Endothelial cell of umbilical vein (primary cell): ENCODE results near the gene ITPR2. TPM values are rescaled to one million over a fixed set of nuclear protein-coding genes. Genes with fewer than 3 reads are reported as not detected.

Source experiments
- BruUV-seq: library from RNA; stranded (reverse); fragments of 400-500 nt; replicated peaks from 2 replicates; lab custom pipeline; 2021; lab: Mats Ljungman, UMichigan
- CTCF ChIA-PET: fragments of 300-600, 350-600 bp; sonication (Branson Sonifier 250); formaldehyde crosslinking; loops from one replicate; lab custom pipeline; 2021; ENCODE audit warnings: antibody characterized with exemption, inconsistent platforms; lab: Charles Lee
- POLR2A ChIA-PET: fragments of 300-600, 350-600 bp; sonication (Branson Sonifier 250); formaldehyde crosslinking; loops from one replicate; lab custom pipeline; 2021; ENCODE audit warnings: antibody characterized with exemption, inconsistent platforms; lab: Charles Lee
- DNase-seq: peaks from one replicate; pipeline ENCODE4 v3.0.0-alpha.2; 2011; ENCODE audit warnings: low read depth, low spot score
- FAIRE-seq: peaks from 2 replicates; lab custom pipeline; 2011; peaks lifted over from hg19 to GRCh38; lab: Jason Lieb, UNC
- H2AFZ ChIP-seq: 2 replicates; pipeline ENCODE4 v1.6.0; 2012; ENCODE audit warnings: low read depth, low read length, control low read depth, inconsistent platforms
- H3K27ac ChIP-seq: 2 replicates; pipeline ENCODE4 v1.5.1; 2011; ENCODE audit warnings: low read depth, mild to moderate bottlenecking, control low read depth, low read length, moderate library complexity; ENCODE audit not compliant: insufficient read depth
- H3K27me3 ChIP-seq, 2 experiments: 2 replicates each; pipeline versions ENCODE4 v1.6.0 to v1.6.1; 2011; ENCODE audit warnings: low read length in 2 of 2, mixed read lengths in 1 of 2; ENCODE audit not compliant: control insufficient read depth in 2 of 2, insufficient read depth in 2 of 2
- H3K36me3 ChIP-seq, 2 experiments: 2 replicates in 1 of 2; 3 replicates in 1 of 2; pipeline ENCODE4 v1.5.1; 2011; ENCODE audit warnings: low read length in 2 of 2, mild to moderate bottlenecking in 1 of 2, moderate library complexity in 1 of 2; ENCODE audit not compliant: control insufficient read depth in 2 of 2, insufficient read depth in 2 of 2; ENCODE audit errors: extremely low read depth in 1 of 2
- H3K4me1 ChIP-seq: 3 replicates; pipeline ENCODE4 v1.5.1; 2011; ENCODE audit warnings: mild to moderate bottlenecking, low read length; ENCODE audit not compliant: control insufficient read depth, insufficient read depth; ENCODE audit errors: extremely low read depth
- H3K4me2 ChIP-seq: 2 replicates; pipeline ENCODE4 v1.6.1; 2011; ENCODE audit warnings: low read length, control low read depth, mixed read lengths; ENCODE audit not compliant: insufficient read depth
- H3K4me3 ChIP-seq, 3 experiments: fragments of 200-600 bp in 1 of 3; sonication (generic), shearing (Covaris generic) in 1 of 3; replicated peaks in 1 of 3; 2 replicates each; pipeline ENCODE4 v1.5.1; 2011 to 2016; ENCODE audit warnings: control low read depth in 3 of 3, low read length in 3 of 3, mild to moderate bottlenecking in 2 of 3, inconsistent platforms in 1 of 3, low read depth in 1 of 3, moderate library complexity in 1 of 3; ENCODE audit not compliant: insufficient read depth in 1 of 3
- H3K79me2 ChIP-seq: 2 replicates; pipeline ENCODE4 v1.6.0; 2012; ENCODE audit warnings: low read length, inconsistent platforms; ENCODE audit not compliant: control insufficient read depth, insufficient read depth
- H3K9ac ChIP-seq: replicated peaks from 2 replicates; pipeline ENCODE3; 2011; ENCODE audit warnings: low read length, control low read depth; ENCODE audit not compliant: insufficient read depth; ENCODE audit errors: extremely low read depth
- H3K9me1 ChIP-seq: replicated peaks from 3 replicates; pipeline ENCODE4 v1.6.0; 2011; ENCODE audit warnings: mild to moderate bottlenecking, low read length; ENCODE audit not compliant: control insufficient read depth, insufficient read depth; ENCODE audit errors: extremely low read depth
- H3K9me3 ChIP-seq: replicated peaks from 2 replicates; pipeline ENCODE4 v1.5.1; 2012; ENCODE audit warnings: low read length, inconsistent platforms; ENCODE audit not compliant: control insufficient read depth, insufficient read depth
- H4K20me1 ChIP-seq: replicated peaks from 2 replicates; pipeline ENCODE3; 2011; ENCODE audit warnings: mild to moderate bottlenecking, low read length; ENCODE audit not compliant: control insufficient read depth, insufficient read depth; ENCODE audit errors: extremely low read depth
- EZH2 ChIP-seq: IDR thresholded peaks from 2 replicates; pipeline ENCODE4 v1.6.1; 2012; ENCODE audit warnings: borderline replicate concordance, low read depth, mild to moderate bottlenecking, moderate library complexity, low read length, inconsistent platforms; ENCODE audit not compliant: severe bottlenecking
- FOS ChIP-seq: IDR thresholded peaks from 2 replicates; pipeline ENCODE4 v1.6.1; 2011; ENCODE audit warnings: mild to moderate bottlenecking, low read length, moderate library complexity, borderline replicate concordance; ENCODE audit not compliant: insufficient read depth
- GATA2 ChIP-seq: IDR thresholded peaks from 2 replicates; pipeline ENCODE4 v1.7.0; 2011; ENCODE audit warnings: low read depth, mild to moderate bottlenecking, moderate library complexity, mixed read lengths, low read length; ENCODE audit not compliant: insufficient read length, insufficient read depth
- JUN ChIP-seq: IDR thresholded peaks from 2 replicates; pipeline ENCODE4 v1.6.1; 2011; ENCODE audit warnings: borderline replicate concordance, low read depth; ENCODE audit not compliant: insufficient read length, insufficient read depth
- MAX ChIP-seq: IDR thresholded peaks from 2 replicates; pipeline ENCODE4 v1.6.1; 2011; ENCODE audit not compliant: insufficient read depth, insufficient read length
- MYC ChIP-seq: IDR thresholded peaks from one replicate; pipeline ENCODE4 v1.6.1; 2011; ENCODE audit warnings: mild to moderate bottlenecking, low read depth, low read length
- POLR2A ChIP-seq: IDR thresholded peaks from 2 replicates; pipeline ENCODE4 v1.6.1; 2012; ENCODE audit warnings: low read depth, mild to moderate bottlenecking, control low read depth, low read length
- POLR2AphosphoS5 ChIP-seq: IDR thresholded peaks from 2 replicates; pipeline ENCODE4 v1.6.1; 2012; ENCODE audit warnings: low read depth, mild to moderate bottlenecking, control low read depth, low read length, moderate library complexity; ENCODE audit not compliant: insufficient read depth
- dilution Hi-C: fragments of 300-500 bp; cut with MboI; formaldehyde crosslinking; loops from one replicate; pipeline ENCODE4 v1.15.0; 2019; ENCODE audit warnings: low sequenced_read_pairs; ENCODE audit not compliant: extremely low pct_ligation_motif_present
- intact Hi-C: fragments of 100-400 bp; cut with micrococcal nuclease; formaldehyde crosslinking; loops from one replicate; pipeline ENCODE4 v1.10.0; 2022
- polyA plus RNA-seq, 4 experiments: library from polyadenylated mRNA; depleted of rRNA in 3 of 4; stranded (reverse) in 3 of 4; unstranded in 1 of 4; fragments of >200 nt; gene quantifications; 2 replicates each; pipeline versions ENCODE4 v1.2.1 to v1.2.3, GENCODE V29; 2011 to 2012; ENCODE audit warnings: missing spikeins in 1 of 4
- total RNA-seq: library from RNA; stranded (reverse); gene quantifications from 2 replicates; pipeline ENCODE4 v1.2.3, GENCODE V29; 2021
- TF ChIP-seq, protein P1 (sequence below), 2 donors: IDR thresholded peaks; 1 replicate in 1 of 2; 2 replicates in 1 of 2; pipeline ENCODE4 v1.5.1; 2011; ENCODE audit warnings: low read length in 2 of 2, mild to moderate bottlenecking in 2 of 2, moderate library complexity in 2 of 2, control low read depth in 1 of 2, inconsistent platforms in 1 of 2, low read depth in 1 of 2; ENCODE audit not compliant: insufficient read depth in 1 of 2; ENCODE audit errors: extremely low read depth in 1 of 2

ITPR2 gene
- total and polyA plus RNA-seq, 2 donors (not counting 3 experiments of a cell fraction or from before 2014, with no cell fraction given), result 16.2 to 86.8 TPM

DNA sequence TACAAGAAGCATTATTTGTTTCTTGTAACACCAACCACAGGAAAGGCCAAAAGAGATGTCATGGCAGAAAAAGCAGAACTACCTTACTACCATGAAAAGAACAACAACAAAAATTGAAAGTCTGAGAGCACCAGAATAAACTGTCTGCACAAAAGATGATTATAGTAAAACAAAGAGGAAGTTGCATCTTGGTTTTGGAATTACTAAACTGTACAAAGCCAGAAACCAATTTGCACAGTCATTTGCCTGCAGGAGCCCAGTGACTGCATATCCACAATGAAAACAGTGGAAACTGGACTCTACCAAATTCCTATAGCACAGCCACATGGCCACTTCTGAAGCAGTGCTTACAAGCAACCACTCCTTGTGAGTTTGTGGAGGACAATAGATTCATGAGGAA lies 361.4 kb downstream of the ITPR2 start:
- dilution Hi-C loops, result no loop called here
- no peaks in the 10 kb centered on the region for H3K9me1 ChIP-seq
- no peak overlapping the region for H3K4me3 ChIP-seq
- peaks cover 3 to 4% of the 10 kb centered on the region in 2 experiments for H3K36me3 ChIP-seq
- no peaks in the 10 kb centered on the region for H3K79me2 ChIP-seq
- BruUV-seq, result no TSS peak
- H3K9ac ChIP-seq, result no peak overlapping the region
- H3K27ac ChIP-seq, result no peak overlapping the region
- H3K27me3 ChIP-seq, result no peaks in the 10 kb centered on the region
- CTCF ChIA-PET, result no interaction called here
- H3K4me1 ChIP-seq, result no peaks in the 10 kb centered on the region
- intact Hi-C loops, result no loop called here
- FAIRE-seq (no peak), DNase-seq (no peak)
- POLR2A ChIA-PET, result no interaction called here
- no peak overlapping the region for H3K4me2 ChIP-seq
- H3K9me3 ChIP-seq, result no peaks in the 10 kb centered on the region
- no peak for TF ChIP-seq GATA2
- no peak for TF ChIP-seq MYC
- TF ChIP-seq JUN, result no peak
- TF ChIP-seq, protein P1, sequence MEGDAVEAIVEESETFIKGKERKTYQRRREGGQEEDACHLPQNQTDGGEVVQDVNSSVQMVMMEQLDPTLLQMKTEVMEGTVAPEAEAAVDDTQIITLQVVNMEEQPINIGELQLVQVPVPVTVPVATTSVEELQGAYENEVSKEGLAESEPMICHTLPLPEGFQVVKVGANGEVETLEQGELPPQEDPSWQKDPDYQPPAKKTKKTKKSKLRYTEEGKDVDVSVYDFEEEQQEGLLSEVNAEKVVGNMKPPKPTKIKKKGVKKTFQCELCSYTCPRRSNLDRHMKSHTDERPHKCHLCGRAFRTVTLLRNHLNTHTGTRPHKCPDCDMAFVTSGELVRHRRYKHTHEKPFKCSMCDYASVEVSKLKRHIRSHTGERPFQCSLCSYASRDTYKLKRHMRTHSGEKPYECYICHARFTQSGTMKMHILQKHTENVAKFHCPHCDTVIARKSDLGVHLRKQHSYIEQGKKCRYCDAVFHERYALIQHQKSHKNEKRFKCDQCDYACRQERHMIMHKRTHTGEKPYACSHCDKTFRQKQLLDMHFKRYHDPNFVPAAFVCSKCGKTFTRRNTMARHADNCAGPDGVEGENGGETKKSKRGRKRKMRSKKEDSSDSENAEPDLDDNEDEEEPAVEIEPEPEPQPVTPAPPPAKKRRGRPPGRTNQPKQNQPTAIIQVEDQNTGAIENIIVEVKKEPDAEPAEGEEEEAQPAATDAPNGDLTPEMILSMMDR (IDR thresholded peaks at IDR 0.05; ENCODE audit: extremely low read depth in 1 of 2, insufficient read depth in 1 of 2, low read depth in 1 of 2, low read length in 2 of 2), result no peak
- no peak for TF ChIP-seq POLR2AphosphoS5
- no peak for TF ChIP-seq POLR2A
- no peak for TF ChIP-seq EZH2
- TF ChIP-seq FOS, result no peak
- no peak for TF ChIP-seq MAX
- no peak overlapping the region for H2AFZ ChIP-seq
- H4K20me1 ChIP-seq, result no peaks in the 10 kb centered on the region
